ENCODE results near the gene MAP2K5. TPM values are rescaled to one million over a fixed set of nuclear protein-coding genes. Genes with fewer than 3 reads are reported as not detected.

Gene MAP2K5
- total and polyA plus RNA-seq, 9 of the 15 experiments (the other 6 are each of a cell fraction or from before 2014, with no cell fraction given) = 0.41 to 16.5 (median 7.5) TPM

GRCh38 chr15:67833710-67834511 lies 291.4 kb downstream of the MAP2K5 start (continued):
- peak; percentile 76; the same call in 1 of the 2 replicates for TF ChIP-seq STAG1 (CRISPR knock-in tag; IDR thresholded peaks at IDR 0.05; ENCODE audit: borderline replicate concordance)
- no peak for TF ChIP-seq STAT5B (CRISPR knock-in tag; IDR thresholded peaks at IDR 0.05)
- TF ChIP-seq CHAMP1 (IDR thresholded peaks at IDR 0.05) = no peak
- TF ChIP-seq CTCFL (IDR thresholded peaks at IDR 0.05; ENCODE audit: borderline replicate concordance, insufficient read depth, low read depth, low read length, poor library complexity, severe bottlenecking) = peak; percentile 47
- no peak for TF ChIP-seq SLC30A9 (CRISPR knock-in tag; IDR thresholded peaks at IDR 0.05)
- no peak for TF ChIP-seq GTF2E2 (tag; IDR thresholded peaks at IDR 0.05)
- no peak for TF ChIP-seq ZFPM2 (CRISPR knock-in tag; IDR thresholded peaks at IDR 0.05)
- TF ChIP-seq ZNF589 (CRISPR knock-in tag; IDR thresholded peaks at IDR 0.05; ENCODE audit: low read depth) = no peak
- peak; percentile 87 for TF ChIP-seq REST (IDR thresholded peaks at IDR 0.05; ENCODE audit: borderline replicate concordance)
- TF ChIP-seq REST (CRISPR knock-in tag; IDR thresholded peaks at IDR 0.05; ENCODE audit: low read depth) = no peak
- no peak for TF ChIP-seq SIX5 (IDR thresholded peaks at IDR 0.05; ENCODE audit: borderline replicate concordance in 1 of 2, insufficient read depth in 1 of 2, low read depth in 1 of 2, low read length in 2 of 2)
- TF ChIP-seq HOXB6 (CRISPR knock-in tag; IDR thresholded peaks at IDR 0.05; ENCODE audit: borderline replicate concordance) = no peak
- TF ChIP-seq HLTF (IDR thresholded peaks at IDR 0.05) = no peak
- TF ChIP-seq FOXK2 (conservative IDR thresholded peaks at IDR 0.05 in 1 of 2, IDR thresholded peaks at IDR 0.05 in 1 of 2; ENCODE audit: low read depth in 2 of 2) = peak; percentile 86 to 90
- no peak for TF ChIP-seq HEY1 (CRISPR knock-in tag; IDR thresholded peaks at IDR 0.05; ENCODE audit: borderline replicate concordance)
